ENCODE measurements around the gene MRTFA.
"Not testable (repeated sequence)": the region's sequence is repeated elsewhere in the genome, so short reads cannot be mapped to it uniquely, and the experiment has no call there.

MRTFA gene

GRCh38 chr22:40636380-40637182 lies at the start of gene MRTFA:
Gene MRTFA (minus strand): TSS chr22:40636719.
- peak; percentile 100 for DNase-seq (ENCODE audit: low read depth)

GRCh38 chr22:40685406-40685805 lies 48.9 kb upstream of the MRTFA start:
- no peak for DNase-seq (ENCODE audit: low read depth)

- no peak for DNase-seq (ENCODE audit: low read depth)
These were observed 48.2 kb upstream of the MRTFA start for GRCh38 chr22:40684728-40685127.

GRCh38 chr22:40681451-40681850 lies 44.9 kb upstream of the MRTFA start:
- no peak for DNase-seq (ENCODE audit: low read depth)

- DNase-seq (ENCODE audit: low read depth): no peak
These were observed 44.3 kb upstream of the MRTFA start for GRCh38 chr22:40680819-40681183.

GRCh38 chr22:40679964-40680818 lies 43.7 kb upstream of the MRTFA start:
- DNase-seq (ENCODE audit: low read depth): no peak

GRCh38 chr22:40679249-40679963 lies 42.9 kb upstream of the MRTFA start, which contains the start of gene MCHR1:
Gene MCHR1 (plus strand): TSS chr22:40679484. CDS start chr22:40679653, 169 bp downstream.
- no peak for DNase-seq (ENCODE audit: low read depth)

GRCh38 chr22:40678493-40679248 lies 42.2 kb upstream of the MRTFA start:
- DNase-seq (ENCODE audit: low read depth): no peak

GRCh38 chr22:40676644-40677043 lies 40.1 kb upstream of the MRTFA start:
- no peak for DNase-seq (ENCODE audit: low read depth)

GRCh38 chr22:40676166-40676565 lies 39.6 kb upstream of the MRTFA start:
- DNase-seq (ENCODE audit: low read depth): not testable (repeated sequence)

- no peak for DNase-seq (ENCODE audit: low read depth)
These were observed 37.8 kb upstream of the MRTFA start for GRCh38 chr22:40674274-40674673.

GRCh38 chr22:40673017-40673416 lies 36.5 kb upstream of the MRTFA start:
- no peak for DNase-seq (ENCODE audit: low read depth)

- no peak for DNase-seq (ENCODE audit: low read depth)
These were observed 35.4 kb upstream of the MRTFA start for GRCh38 chr22:40671796-40672360.

GRCh38 chr22:40671369-40671768 lies 34.9 kb upstream of the MRTFA start:
- no peak for DNase-seq (ENCODE audit: low read depth)

- no peak for DNase-seq (ENCODE audit: low read depth)
These were observed 33.5 kb upstream of the MRTFA start for GRCh38 chr22:40670058-40670457.

GRCh38 chr22:40668611-40669411 lies 32.3 kb upstream of the MRTFA start:
- no peak for DNase-seq (ENCODE audit: low read depth)

- no peak for DNase-seq (ENCODE audit: low read depth)
These were observed 29.8 kb upstream of the MRTFA start for GRCh38 chr22:40666151-40666848.

GRCh38 chr22:40665312-40665711 lies 28.8 kb upstream of the MRTFA start:
- no peak for DNase-seq (ENCODE audit: low read depth)

GRCh38 chr22:40661671-40662070 lies 25.2 kb upstream of the MRTFA start:
- DNase-seq (ENCODE audit: low read depth): no peak

- no peak for DNase-seq (ENCODE audit: low read depth)
These were observed 24.2 kb upstream of the MRTFA start for GRCh38 chr22:40660730-40661129.
